HG03442 (cell line): ENCODE measurements around the gene ACOT7.
"Not testable (repeated sequence)": the region's sequence is repeated elsewhere in the genome, so short reads cannot be mapped to it uniquely, and the experiment has no call there.

ENCODE experiments used
- ATAC-seq: cut with Tn5 transposase; IDR thresholded peaks from one replicate; pipeline ENCODE4 v1.9.1; 2021; ENCODE audit warnings: mild to moderate bottlenecking, moderate library complexity; ENCODE audit not compliant: unreplicated experiment

Gene ACOT7

GRCh38 chr1:6241887-6242740 is 151.5 kb downstream of the ACOT7 start:
- no peak for ATAC-seq

GRCh38 chr1:6241107-6241886 is 152.3 kb downstream of the ACOT7 start:
- ATAC-seq, result no peak

- ATAC-seq, result no peak
Observed at GRCh38 chr1:6239950-6240768, 153.4 kb downstream of the ACOT7 start.

- no peak for ATAC-seq
Observed at GRCh38 chr1:6239213-6239752, 154.3 kb downstream of the ACOT7 start.

- ATAC-seq, result no peak
Observed at GRCh38 chr1:6237093-6237492, 156.5 kb downstream of the ACOT7 start.

- peak; percentile 7 for ATAC-seq
Observed at GRCh38 chr1:6235296-6235677, 158.3 kb downstream of the ACOT7 start.

- ATAC-seq, result no peak
Observed at GRCh38 chr1:6234502-6235295, 158.9 kb downstream of the ACOT7 start.

GRCh38 chr1:6233376-6233775 is 160.2 kb downstream of the ACOT7 start:
- ATAC-seq, result no peak

GRCh38 chr1:6225651-6226050 is 167.9 kb downstream of the ACOT7 start:
- ATAC-seq, result no peak

GRCh38 chr1:6224718-6225117 is 168.8 kb downstream of the ACOT7 start:
- ATAC-seq, result no peak

- ATAC-seq, result no peak
Observed at GRCh38 chr1:6223617-6224016, 169.9 kb downstream of the ACOT7 start.

- no peak for ATAC-seq
Observed at GRCh38 chr1:6222636-6223035, 170.9 kb downstream of the ACOT7 start.

GRCh38 chr1:6221210-6221784 is 172.3 kb downstream of the ACOT7 start:
- ATAC-seq, result no peak

GRCh38 chr1:6220236-6220635 is 173.3 kb downstream of the ACOT7 start:
- ATAC-seq, result no peak

GRCh38 chr1:6219641-6220040 is 173.9 kb downstream of the ACOT7 start:
- not testable (repeated sequence) for ATAC-seq

- ATAC-seq, result no peak
Observed at GRCh38 chr1:6218375-6219164, 175.0 kb downstream of the ACOT7 start.
